GM18502 (cell line): Measurements from ENCODE around the gene UTP14C.
"Not testable (repeated sequence)": the region's sequence is repeated elsewhere in the genome, so short reads cannot be mapped to it uniquely, and the experiment has no call there.

Experiments used
- ATAC-seq: cut with Tn5 transposase; IDR thresholded peaks from one replicate; pipeline ENCODE4 v1.9.1; 2021; ENCODE audit warnings: mild to moderate bottlenecking; ENCODE audit not compliant: unreplicated experiment, poor library complexity

Gene UTP14C

DNA sequence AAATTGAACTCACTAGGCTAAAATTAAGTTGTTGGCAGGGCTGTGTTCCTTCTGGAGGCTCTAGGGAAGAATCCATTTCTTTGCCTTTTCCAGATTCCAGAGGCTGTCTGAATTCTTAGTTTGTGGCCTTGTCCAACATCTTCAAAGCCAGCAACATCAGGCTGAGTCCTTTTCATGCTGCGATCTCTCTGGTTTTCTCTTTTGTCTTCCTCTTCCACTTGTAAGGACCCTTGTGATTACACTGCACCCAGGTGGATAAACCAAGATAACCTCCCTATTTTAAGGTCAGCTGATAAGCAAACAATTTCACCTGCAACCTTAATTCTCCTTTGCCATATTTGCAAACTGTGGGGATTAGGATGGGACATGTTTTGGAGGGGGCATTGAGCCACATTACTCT, 11.5 kb downstream of the UTP14C start:
- ATAC-seq, result no peak

- ATAC-seq, result no peak
These were observed 19.2 kb downstream of the UTP14C start for GRCh38 chr13:52043675-52044074.

GRCh38 chr13:52047463-52047862, 23.0 kb downstream of the UTP14C start:
- no peak for ATAC-seq

- no peak for ATAC-seq
These were observed 24.0 kb downstream of the UTP14C start for GRCh38 chr13:52048516-52048915.

DNA sequence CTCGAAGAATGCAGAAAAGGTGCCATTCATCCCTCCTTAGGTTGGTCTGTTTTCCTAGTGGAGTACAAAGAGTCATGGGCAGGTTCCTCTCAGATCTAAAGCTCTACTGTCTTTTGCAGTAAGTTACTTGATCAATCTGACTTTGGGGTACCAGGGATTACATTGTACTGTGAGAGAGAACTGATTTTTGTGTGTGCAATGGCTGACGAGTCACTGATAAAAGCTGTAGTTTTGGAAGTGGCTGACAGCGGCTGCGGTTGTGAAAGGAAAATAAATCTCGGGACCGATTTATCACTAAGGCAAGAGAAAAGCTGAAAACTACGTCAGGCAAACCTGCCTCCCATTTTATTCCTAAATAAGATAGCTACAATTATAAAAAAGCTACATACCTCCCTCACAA, 26.9 kb downstream of the UTP14C start:
- ATAC-seq, result no peak

DNA sequence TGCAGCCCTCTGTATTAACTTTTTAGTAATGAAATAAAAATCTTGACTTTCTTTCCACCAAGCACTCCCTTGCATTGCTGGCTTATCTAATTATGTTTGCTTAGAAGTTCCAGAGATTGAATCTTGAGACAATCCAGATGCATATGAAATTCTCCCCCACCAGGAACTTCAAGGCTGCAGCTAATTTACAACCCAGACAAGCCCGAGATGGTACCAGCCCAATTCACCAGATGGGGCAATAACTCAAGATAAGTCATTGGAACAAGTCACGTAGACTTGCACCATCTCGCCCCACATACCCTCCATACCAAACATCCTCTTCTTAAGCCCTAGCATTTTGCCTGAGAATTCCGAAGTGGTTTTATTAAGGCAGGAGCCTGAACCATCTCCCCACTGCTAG, 29.0 kb downstream of the UTP14C start:
- no peak for ATAC-seq

GRCh38 chr13:52061064-52061463, 36.6 kb downstream of the UTP14C start:
- ATAC-seq, result not testable (repeated sequence)

- ATAC-seq, result no peak
These were observed 37.1 kb downstream of the UTP14C start for GRCh38 chr13:52061587-52061986.

DNA sequence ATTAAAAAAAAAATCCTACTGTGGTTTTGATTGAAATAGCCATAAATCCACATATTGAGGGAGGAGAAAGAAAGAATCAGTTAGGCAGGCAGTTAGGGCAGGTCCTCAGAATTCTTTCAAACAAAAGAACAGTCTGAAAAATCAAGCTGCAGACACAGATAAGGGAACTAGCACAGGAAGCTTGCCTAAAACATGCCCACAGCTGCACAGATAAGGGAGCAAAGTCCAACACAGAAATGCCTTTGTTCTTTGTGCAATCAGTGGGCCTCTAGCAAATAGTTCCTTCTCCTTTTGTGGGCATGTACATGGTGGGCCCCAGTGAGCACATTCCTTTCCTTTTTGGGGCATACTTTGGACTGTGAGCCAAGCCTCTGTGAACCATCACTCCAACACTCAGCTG, 42.7 kb downstream of the UTP14C start:
- ATAC-seq, result no peak

- ATAC-seq, result no peak
These were observed 46.5 kb downstream of the UTP14C start for GRCh38 chr13:52070929-52071523.
